GM12873 (cell line): ENCODE data around the gene CDO1.

Experiments
- TF ChIP-seq, protein P1 (sequence below): IDR thresholded peaks from 2 replicates; pipeline ENCODE4 v1.5.1; 2012; ENCODE audit warnings: low read depth, mild to moderate bottlenecking, moderate library complexity, low read length, control low read depth; ENCODE audit not compliant: insufficient read depth; ENCODE audit errors: missing control alignments

CDO1 gene

GRCh38 chr5:115801152-115801551 is 15.3 kb downstream of the CDO1 start:
- TF ChIP-seq, protein P1, sequence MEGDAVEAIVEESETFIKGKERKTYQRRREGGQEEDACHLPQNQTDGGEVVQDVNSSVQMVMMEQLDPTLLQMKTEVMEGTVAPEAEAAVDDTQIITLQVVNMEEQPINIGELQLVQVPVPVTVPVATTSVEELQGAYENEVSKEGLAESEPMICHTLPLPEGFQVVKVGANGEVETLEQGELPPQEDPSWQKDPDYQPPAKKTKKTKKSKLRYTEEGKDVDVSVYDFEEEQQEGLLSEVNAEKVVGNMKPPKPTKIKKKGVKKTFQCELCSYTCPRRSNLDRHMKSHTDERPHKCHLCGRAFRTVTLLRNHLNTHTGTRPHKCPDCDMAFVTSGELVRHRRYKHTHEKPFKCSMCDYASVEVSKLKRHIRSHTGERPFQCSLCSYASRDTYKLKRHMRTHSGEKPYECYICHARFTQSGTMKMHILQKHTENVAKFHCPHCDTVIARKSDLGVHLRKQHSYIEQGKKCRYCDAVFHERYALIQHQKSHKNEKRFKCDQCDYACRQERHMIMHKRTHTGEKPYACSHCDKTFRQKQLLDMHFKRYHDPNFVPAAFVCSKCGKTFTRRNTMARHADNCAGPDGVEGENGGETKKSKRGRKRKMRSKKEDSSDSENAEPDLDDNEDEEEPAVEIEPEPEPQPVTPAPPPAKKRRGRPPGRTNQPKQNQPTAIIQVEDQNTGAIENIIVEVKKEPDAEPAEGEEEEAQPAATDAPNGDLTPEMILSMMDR = no peak

GRCh38 chr5:115800108-115800507 is 16.4 kb downstream of the CDO1 start:
- TF ChIP-seq, protein P1 = no peak

- TF ChIP-seq, protein P1 = no peak
Measured at GRCh38 chr5:115798252-115798651, 18.2 kb downstream of the CDO1 start.

DNA sequence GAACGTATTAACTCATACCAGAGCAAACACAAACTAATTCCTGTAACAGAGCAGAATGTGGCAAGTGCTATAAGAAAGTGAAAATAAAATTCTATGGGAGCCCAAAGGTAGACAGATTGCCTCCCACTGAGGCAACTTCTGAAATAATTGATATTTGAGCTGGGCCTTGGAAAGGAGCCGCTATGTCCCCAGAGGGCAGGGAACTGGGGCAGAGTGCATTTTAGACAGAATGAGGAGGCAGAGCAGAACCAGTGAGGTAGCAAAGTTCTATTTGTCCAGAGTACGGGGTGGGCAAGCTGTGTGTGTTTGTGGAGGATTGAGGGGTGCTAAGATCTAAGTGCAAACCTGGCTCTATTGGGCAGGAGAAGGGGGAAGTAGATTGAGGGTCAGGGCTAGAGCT is 19.8 kb downstream of the CDO1 start:
- TF ChIP-seq, protein P1 = no peak

- TF ChIP-seq, protein P1 = no peak
Measured at GRCh38 chr5:115795700-115796099, 20.8 kb downstream of the CDO1 start.

GRCh38 chr5:115788440-115788839 is 28.0 kb downstream of the CDO1 start:
- TF ChIP-seq, protein P1 = no peak

DNA sequence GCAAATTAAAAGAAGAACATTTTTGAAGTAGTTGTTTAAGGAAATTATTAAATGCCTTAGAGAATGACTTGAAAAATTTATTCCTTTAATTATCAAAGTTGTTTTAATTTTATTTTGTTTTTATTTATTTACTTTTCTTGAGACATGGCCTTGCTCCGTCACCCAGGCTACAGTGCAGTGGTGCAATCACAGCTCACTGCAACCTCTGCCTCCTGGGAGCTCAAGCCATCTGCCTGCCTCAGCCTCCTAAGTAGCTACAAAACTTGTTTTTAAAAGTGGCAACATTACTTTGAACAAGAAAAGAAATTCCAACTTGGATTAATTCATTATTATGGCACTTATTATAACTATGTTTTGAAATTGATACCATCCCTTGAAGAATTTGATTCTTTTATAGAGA is 29.0 kb downstream of the CDO1 start:
- TF ChIP-seq, protein P1 = no peak
